Activated CD4-positive, alpha-beta T cell treated with anti-CD3 and anti-CD28 coated beads, Interleukin-2, amount 50 U/mL, for 24 hours (primary cell): ENCODE measurements around the gene ATP2B2.

Source experiments
- DNase-seq, 2 donors: peaks; one replicate each; pipeline ENCODE4 v3.0.0-alpha.2; 2020; ENCODE audit warnings: low read depth in 1 of 2, low spot score in 1 of 2

The ATP2B2 gene

GRCh38 chr3:10405816-10406215 lies 99.6 kb downstream of the ATP2B2 start:
- DNase-seq = no peak

GRCh38 chr3:10404876-10405275 lies 100.5 kb downstream of the ATP2B2 start:
- DNase-seq = no peak

GRCh38 chr3:10404377-10404776 lies 101.0 kb downstream of the ATP2B2 start:
- DNase-seq = no peak

- no peak for DNase-seq
Observed at GRCh38 chr3:10401990-10402761, 103.2 kb downstream of the ATP2B2 start.

- DNase-seq = no peak
Observed at GRCh38 chr3:10400749-10401495, 104.5 kb downstream of the ATP2B2 start.

GRCh38 chr3:10400050-10400748 lies 105.2 kb downstream of the ATP2B2 start:
- DNase-seq = no peak

- no peak for DNase-seq
Observed at GRCh38 chr3:10399634-10400033, 105.8 kb downstream of the ATP2B2 start.

- DNase-seq = no peak
Observed at GRCh38 chr3:10398341-10398740, 107.0 kb downstream of the ATP2B2 start.

- DNase-seq = no peak
Observed at GRCh38 chr3:10397879-10398278, 107.5 kb downstream of the ATP2B2 start.

GRCh38 chr3:10396931-10397330 lies 108.5 kb downstream of the ATP2B2 start:
- DNase-seq = no peak

- DNase-seq = no peak
Observed at GRCh38 chr3:10396083-10396482, 109.3 kb downstream of the ATP2B2 start.

- no peak for DNase-seq
Observed at GRCh38 chr3:10395671-10396070, 109.7 kb downstream of the ATP2B2 start.

- no peak for DNase-seq
Observed at GRCh38 chr3:10395196-10395595, 110.2 kb downstream of the ATP2B2 start.

GRCh38 chr3:10394491-10395025 lies 110.8 kb downstream of the ATP2B2 start:
- DNase-seq = no peak

GRCh38 chr3:10393514-10393913 lies 111.9 kb downstream of the ATP2B2 start:
- no peak for DNase-seq

GRCh38 chr3:10392906-10393461 lies 112.4 kb downstream of the ATP2B2 start:
- no peak for DNase-seq

- no peak for DNase-seq
Observed at GRCh38 chr3:10392244-10392643, 113.1 kb downstream of the ATP2B2 start.

GRCh38 chr3:10391391-10391790 lies 114.0 kb downstream of the ATP2B2 start:
- DNase-seq = no peak

- no peak for DNase-seq
Observed at GRCh38 chr3:10390641-10391373, 114.6 kb downstream of the ATP2B2 start.

GRCh38 chr3:10389995-10390394 lies 115.4 kb downstream of the ATP2B2 start:
- DNase-seq = no peak

GRCh38 chr3:10389339-10389738 lies 116.0 kb downstream of the ATP2B2 start:
- DNase-seq = no peak
